Measurements from ENCODE around the gene KCNJ8. TPM values are rescaled to one million over a fixed set of nuclear protein-coding genes. Genes with fewer than 3 reads are reported as not detected.

The KCNJ8 gene
- total and polyA plus RNA-seq, 10 of the 15 experiments (the other 5 are each of a cell fraction or from before 2014, with no cell fraction given) = not detected

DNA sequence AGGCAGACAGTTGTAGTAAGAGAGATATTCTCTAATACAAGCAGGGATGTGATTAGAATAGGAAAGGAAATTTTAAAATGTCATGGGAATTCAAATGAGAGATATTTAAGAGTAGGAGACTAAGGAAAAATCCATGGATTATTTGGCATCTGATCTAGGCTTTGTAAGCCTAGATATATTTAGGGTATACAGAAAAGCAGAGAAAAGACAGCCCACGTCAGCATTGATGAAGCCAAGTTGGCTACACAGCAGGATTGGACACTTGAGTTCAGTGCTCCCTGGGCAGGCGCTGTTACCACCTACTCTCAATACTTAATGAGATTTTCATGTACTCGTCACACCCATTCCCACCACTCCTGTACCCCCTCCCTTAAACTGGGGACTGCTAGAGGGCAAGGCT is 1.7 kb upstream of the KCNJ8 start:
- no TSS peak for BruUV-seq (replicated peaks)
- no peak overlapping the region for H3K27ac ChIP-seq (ENCODE audit: control insufficient read depth, insufficient read depth)
- in situ Hi-C loops (cut with MboI) = no loop called here
- ChIA-PET SMC1A (ENCODE audit: uncharacterized antibody, unreplicated experiment) (no interaction called here), CTCF (no interaction called here), RAD21 (ENCODE audit: unreplicated experiment) (no interaction called here), POLR2A (no interaction called here)
- H3K4me3 ChIP-seq = no peak overlapping the region
- peaks cover 0 to 8% of the 10 kb centered on the region in 2 experiments; a peak in 1 of 4 replicates for H3K27me3 ChIP-seq (replicated peaks in 1 of 2; ENCODE audit: control insufficient read depth in 2 of 2, insufficient read depth in 2 of 2, low read length in 1 of 2)
- no peak for ATAC-seq
- DNase-seq (ENCODE audit: low read depth, low spot score) = no peak
- H3K4me1 ChIP-seq (ENCODE audit: control insufficient read depth, insufficient read depth, low read length) = no peaks in the 10 kb centered on the region
- H2AFZ ChIP-seq (ENCODE audit: control insufficient read depth, low read depth, low read length) = no peak overlapping the region
- no peaks in the 10 kb centered on the region for H3K9me3 ChIP-seq (replicated peaks; ENCODE audit: control insufficient read depth, insufficient read depth, low read length)
- intact Hi-C loops (cut with micrococcal nuclease; ENCODE audit: unreplicated experiment) = no loop called here
- H3K36me3 ChIP-seq (ENCODE audit: control insufficient read depth in 2 of 2, insufficient read depth in 2 of 2, low read length in 1 of 2) = no peaks in the 10 kb centered on the region
- no peak overlapping the region for H3K9ac ChIP-seq (ENCODE audit: control insufficient read depth, insufficient read depth, low read length)
- WGBS (ENCODE audit: insufficient coverage, insufficient replicate concordance, low lambda C conversion rate, missing lambda C conversion rate) = 25% methylated on average over 3 of the region's 3 CpGs
- no peak for FAIRE-seq
- no peaks in the 10 kb centered on the region for H4K20me1 ChIP-seq (ENCODE audit: control insufficient read depth, insufficient read depth)
- H3K4me2 ChIP-seq (ENCODE audit: control insufficient read depth, insufficient read depth) = no peak overlapping the region
- H3K79me2 ChIP-seq (ENCODE audit: control insufficient read depth, insufficient read depth, low read length) = no peaks in the 10 kb centered on the region
- TF ChIP-seq, protein P1, sequence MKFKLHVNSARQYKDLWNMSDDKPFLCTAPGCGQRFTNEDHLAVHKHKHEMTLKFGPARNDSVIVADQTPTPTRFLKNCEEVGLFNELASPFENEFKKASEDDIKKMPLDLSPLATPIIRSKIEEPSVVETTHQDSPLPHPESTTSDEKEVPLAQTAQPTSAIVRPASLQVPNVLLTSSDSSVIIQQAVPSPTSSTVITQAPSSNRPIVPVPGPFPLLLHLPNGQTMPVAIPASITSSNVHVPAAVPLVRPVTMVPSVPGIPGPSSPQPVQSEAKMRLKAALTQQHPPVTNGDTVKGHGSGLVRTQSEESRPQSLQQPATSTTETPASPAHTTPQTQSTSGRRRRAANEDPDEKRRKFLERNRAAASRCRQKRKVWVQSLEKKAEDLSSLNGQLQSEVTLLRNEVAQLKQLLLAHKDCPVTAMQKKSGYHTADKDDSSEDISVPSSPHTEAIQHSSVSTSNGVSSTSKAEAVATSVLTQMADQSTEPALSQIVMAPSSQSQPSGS (IDR thresholded peaks at IDR 0.05; ENCODE audit: low read length) = no peak
- TF ChIP-seq TCF12 (IDR thresholded peaks at IDR 0.05; ENCODE audit: low read depth, low read length) = no peak
- TF ChIP-seq, protein P2, sequence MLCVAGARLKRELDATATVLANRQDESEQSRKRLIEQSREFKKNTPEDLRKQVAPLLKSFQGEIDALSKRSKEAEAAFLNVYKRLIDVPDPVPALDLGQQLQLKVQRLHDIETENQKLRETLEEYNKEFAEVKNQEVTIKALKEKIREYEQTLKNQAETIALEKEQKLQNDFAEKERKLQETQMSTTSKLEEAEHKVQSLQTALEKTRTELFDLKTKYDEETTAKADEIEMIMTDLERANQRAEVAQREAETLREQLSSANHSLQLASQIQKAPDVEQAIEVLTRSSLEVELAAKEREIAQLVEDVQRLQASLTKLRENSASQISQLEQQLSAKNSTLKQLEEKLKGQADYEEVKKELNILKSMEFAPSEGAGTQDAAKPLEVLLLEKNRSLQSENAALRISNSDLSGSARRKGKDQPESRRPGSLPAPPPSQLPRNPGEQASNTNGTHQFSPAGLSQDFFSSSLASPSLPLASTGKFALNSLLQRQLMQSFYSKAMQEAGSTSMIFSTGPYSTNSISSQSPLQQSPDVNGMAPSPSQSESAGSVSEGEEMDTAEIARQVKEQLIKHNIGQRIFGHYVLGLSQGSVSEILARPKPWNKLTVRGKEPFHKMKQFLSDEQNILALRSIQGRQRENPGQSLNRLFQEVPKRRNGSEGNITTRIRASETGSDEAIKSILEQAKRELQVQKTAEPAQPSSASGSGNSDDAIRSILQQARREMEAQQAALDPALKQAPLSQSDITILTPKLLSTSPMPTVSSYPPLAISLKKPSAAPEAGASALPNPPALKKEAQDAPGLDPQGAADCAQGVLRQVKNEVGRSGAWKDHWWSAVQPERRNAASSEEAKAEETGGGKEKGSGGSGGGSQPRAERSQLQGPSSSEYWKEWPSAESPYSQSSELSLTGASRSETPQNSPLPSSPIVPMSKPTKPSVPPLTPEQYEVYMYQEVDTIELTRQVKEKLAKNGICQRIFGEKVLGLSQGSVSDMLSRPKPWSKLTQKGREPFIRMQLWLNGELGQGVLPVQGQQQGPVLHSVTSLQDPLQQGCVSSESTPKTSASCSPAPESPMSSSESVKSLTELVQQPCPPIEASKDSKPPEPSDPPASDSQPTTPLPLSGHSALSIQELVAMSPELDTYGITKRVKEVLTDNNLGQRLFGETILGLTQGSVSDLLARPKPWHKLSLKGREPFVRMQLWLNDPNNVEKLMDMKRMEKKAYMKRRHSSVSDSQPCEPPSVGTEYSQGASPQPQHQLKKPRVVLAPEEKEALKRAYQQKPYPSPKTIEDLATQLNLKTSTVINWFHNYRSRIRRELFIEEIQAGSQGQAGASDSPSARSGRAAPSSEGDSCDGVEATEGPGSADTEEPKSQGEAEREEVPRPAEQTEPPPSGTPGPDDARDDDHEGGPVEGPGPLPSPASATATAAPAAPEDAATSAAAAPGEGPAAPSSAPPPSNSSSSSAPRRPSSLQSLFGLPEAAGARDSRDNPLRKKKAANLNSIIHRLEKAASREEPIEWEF (IDR thresholded peaks at IDR 0.05; ENCODE audit: insufficient replicate concordance, low read depth, low read length) = no peak
- TF ChIP-seq FOXM1 (IDR thresholded peaks at IDR 0.05; ENCODE audit: low read depth, low read length) = no peak
- no peak for TF ChIP-seq JUND (IDR thresholded peaks at IDR 0.05; ENCODE audit: low read depth, low read length)
- TF ChIP-seq SMAD1 (IDR thresholded peaks at IDR 0.05; ENCODE audit: low read depth, partially characterized antibody) = no peak
- TF ChIP-seq YBX1 (IDR thresholded peaks at IDR 0.05) = no peak
- TF ChIP-seq SUZ12 (IDR thresholded peaks at IDR 0.05; ENCODE audit: unreplicated experiment) = no peak
- TF ChIP-seq, protein P3, sequence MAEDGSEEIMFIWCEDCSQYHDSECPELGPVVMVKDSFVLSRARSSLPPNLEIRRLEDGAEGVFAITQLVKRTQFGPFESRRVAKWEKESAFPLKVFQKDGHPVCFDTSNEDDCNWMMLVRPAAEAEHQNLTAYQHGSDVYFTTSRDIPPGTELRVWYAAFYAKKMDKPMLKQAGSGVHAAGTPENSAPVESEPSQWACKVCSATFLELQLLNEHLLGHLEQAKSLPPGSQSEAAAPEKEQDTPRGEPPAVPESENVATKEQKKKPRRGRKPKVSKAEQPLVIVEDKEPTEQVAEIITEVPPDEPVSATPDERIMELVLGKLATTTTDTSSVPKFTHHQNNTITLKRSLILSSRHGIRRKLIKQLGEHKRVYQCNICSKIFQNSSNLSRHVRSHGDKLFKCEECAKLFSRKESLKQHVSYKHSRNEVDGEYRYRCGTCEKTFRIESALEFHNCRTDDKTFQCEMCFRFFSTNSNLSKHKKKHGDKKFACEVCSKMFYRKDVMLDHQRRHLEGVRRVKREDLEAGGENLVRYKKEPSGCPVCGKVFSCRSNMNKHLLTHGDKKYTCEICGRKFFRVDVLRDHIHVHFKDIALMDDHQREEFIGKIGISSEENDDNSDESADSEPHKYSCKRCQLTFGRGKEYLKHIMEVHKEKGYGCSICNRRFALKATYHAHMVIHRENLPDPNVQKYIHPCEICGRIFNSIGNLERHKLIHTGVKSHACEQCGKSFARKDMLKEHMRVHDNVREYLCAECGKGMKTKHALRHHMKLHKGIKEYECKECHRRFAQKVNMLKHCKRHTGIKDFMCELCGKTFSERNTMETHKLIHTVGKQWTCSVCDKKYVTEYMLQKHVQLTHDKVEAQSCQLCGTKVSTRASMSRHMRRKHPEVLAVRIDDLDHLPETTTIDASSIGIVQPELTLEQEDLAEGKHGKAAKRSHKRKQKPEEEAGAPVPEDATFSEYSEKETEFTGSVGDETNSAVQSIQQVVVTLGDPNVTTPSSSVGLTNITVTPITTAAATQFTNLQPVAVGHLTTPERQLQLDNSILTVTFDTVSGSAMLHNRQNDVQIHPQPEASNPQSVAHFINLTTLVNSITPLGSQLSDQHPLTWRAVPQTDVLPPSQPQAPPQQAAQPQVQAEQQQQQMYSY (CRISPR knock-in tag; IDR thresholded peaks at IDR 0.05) = no peak
- TF ChIP-seq HCFC1 (IDR thresholded peaks at IDR 0.05; ENCODE audit: low read length) = no peak
- no peak for TF ChIP-seq BACH1 (IDR thresholded peaks at IDR 0.05; ENCODE audit: borderline replicate concordance)
- TF ChIP-seq, protein P4, sequence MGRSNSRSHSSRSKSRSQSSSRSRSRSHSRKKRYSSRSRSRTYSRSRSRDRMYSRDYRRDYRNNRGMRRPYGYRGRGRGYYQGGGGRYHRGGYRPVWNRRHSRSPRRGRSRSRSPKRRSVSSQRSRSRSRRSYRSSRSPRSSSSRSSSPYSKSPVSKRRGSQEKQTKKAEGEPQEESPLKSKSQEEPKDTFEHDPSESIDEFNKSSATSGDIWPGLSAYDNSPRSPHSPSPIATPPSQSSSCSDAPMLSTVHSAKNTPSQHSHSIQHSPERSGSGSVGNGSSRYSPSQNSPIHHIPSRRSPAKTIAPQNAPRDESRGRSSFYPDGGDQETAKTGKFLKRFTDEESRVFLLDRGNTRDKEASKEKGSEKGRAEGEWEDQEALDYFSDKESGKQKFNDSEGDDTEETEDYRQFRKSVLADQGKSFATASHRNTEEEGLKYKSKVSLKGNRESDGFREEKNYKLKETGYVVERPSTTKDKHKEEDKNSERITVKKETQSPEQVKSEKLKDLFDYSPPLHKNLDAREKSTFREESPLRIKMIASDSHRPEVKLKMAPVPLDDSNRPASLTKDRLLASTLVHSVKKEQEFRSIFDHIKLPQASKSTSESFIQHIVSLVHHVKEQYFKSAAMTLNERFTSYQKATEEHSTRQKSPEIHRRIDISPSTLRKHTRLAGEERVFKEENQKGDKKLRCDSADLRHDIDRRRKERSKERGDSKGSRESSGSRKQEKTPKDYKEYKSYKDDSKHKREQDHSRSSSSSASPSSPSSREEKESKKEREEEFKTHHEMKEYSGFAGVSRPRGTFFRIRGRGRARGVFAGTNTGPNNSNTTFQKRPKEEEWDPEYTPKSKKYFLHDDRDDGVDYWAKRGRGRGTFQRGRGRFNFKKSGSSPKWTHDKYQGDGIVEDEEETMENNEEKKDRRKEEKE (IDR thresholded peaks at IDR 0.05) = no peak
